ENCODE results near the gene ARCN1. TPM values are rescaled to one million over a fixed set of nuclear protein-coding genes. Genes with fewer than 3 reads are reported as not detected.
"Not testable (repeated sequence)": the region's sequence is repeated elsewhere in the genome, so short reads cannot be mapped to it uniquely, and the experiment has no call there.

Gene ARCN1
- total RNA-seq, 1 donor from 2014 or later: 91.3 TPM

- H3K36me3 Mint-ChIP-seq (ENCODE audit: low read depth): peaks cover 78% of the 10 kb centered on the region
- no peak for ATAC-seq (ENCODE audit: low read depth)
- H3K4me1 Mint-ChIP-seq: peaks cover 3% of the 10 kb centered on the region
- no peaks in the 10 kb centered on the region for H3K27me3 Mint-ChIP-seq
- intact Hi-C loops (cut with micrococcal nuclease): no loop called here
- CTCF ChIA-PET: interaction anchor here (1.3 kb wide), 1 partner anchor 9 kb away, joined by 3 read pairs; no protein-coding TSS in a partner anchor
- no peaks in the 10 kb centered on the region for H3K9me3 Mint-ChIP-seq
- POLR2A ChIA-PET: no interaction called here
- DNase-seq: no peak
- H3K27ac Mint-ChIP-seq: no peak overlapping the region
- TF ChIP-seq, protein P1, sequence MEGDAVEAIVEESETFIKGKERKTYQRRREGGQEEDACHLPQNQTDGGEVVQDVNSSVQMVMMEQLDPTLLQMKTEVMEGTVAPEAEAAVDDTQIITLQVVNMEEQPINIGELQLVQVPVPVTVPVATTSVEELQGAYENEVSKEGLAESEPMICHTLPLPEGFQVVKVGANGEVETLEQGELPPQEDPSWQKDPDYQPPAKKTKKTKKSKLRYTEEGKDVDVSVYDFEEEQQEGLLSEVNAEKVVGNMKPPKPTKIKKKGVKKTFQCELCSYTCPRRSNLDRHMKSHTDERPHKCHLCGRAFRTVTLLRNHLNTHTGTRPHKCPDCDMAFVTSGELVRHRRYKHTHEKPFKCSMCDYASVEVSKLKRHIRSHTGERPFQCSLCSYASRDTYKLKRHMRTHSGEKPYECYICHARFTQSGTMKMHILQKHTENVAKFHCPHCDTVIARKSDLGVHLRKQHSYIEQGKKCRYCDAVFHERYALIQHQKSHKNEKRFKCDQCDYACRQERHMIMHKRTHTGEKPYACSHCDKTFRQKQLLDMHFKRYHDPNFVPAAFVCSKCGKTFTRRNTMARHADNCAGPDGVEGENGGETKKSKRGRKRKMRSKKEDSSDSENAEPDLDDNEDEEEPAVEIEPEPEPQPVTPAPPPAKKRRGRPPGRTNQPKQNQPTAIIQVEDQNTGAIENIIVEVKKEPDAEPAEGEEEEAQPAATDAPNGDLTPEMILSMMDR (IDR thresholded peaks at IDR 0.05): no peak
- H3K4me3 Mint-ChIP-seq: no peak overlapping the region
Measured at GRCh38 chr11:118596224-118597146, 24.3 kb downstream of the ARCN1 start.

DNA sequence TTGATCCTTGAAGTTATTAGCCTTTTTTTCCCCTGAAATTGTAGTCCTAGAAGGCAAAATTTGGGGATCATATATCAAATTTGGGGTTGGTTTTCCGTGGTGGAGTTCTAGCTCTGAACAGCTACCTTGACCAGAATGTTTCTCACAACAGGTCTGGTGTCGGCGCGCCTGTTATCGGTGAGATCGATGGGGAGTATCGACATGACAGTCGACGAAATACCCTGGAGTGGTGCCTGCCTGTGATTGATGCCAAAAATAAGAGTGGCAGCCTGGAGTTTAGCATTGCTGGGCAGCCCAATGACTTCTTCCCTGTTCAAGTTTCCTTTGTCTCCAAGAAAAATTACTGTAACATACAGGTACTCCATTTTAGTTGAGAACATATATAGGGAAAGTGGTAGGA, 25.3 kb downstream of the ARCN1 start:
- ATAC-seq (ENCODE audit: low read depth) (no peak), DNase-seq (no peak)
- CTCF ChIA-PET: no interaction called here
- Mint-ChIP-seq H3K36me3 (ENCODE audit: low read depth) (peaks cover 82% of the 10 kb centered on the region), H3K27ac (no peak overlapping the region), H3K9me3 (no peaks in the 10 kb centered on the region), H3K27me3 (no peaks in the 10 kb centered on the region), H3K4me3 (no peak overlapping the region), H3K4me1 (peaks cover 3% of the 10 kb centered on the region)
- intact Hi-C loops (cut with micrococcal nuclease): no loop called here
- TF ChIP-seq, protein P1 (IDR thresholded peaks at IDR 0.05): no peak
- POLR2A ChIA-PET: no interaction called here

DNA sequence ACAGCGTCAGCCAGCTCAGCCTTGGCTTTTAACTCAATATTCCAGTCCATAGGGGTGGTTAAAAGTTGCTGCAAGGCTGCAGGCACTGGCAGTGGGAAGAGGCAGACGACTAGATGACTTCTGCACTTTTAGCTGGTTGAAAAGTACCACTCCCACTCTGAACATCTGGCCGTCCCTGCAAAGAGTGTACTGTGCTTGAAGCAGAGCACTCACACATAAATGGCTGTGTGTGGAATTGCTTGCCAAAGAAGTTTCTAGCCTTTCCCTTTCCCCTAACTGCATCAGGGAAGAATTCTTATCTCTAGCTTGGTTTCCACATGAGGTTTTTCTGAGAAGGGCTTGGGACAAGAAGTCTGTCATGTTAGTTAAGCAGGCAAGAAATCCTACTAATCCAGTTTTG, 30.1 kb downstream of the ARCN1 start:
- Mint-ChIP-seq H3K36me3 (ENCODE audit: low read depth) (peaks cover 49% of the 10 kb centered on the region), H3K4me3 (no peak overlapping the region), H3K9me3 (no peaks in the 10 kb centered on the region), H3K27me3 (no peaks in the 10 kb centered on the region), H3K27ac (no peak overlapping the region), H3K4me1 (peaks cover 4% of the 10 kb centered on the region)
- POLR2A ChIA-PET: interaction anchor here (0.6 kb wide), 1 partner anchor 671 kb away, joined by 4 read pairs; no protein-coding TSS in a partner anchor
- intact Hi-C loops (cut with micrococcal nuclease): no loop called here
- no peak for DNase-seq
- no peak for ATAC-seq (ENCODE audit: low read depth)
- CTCF ChIA-PET: interaction anchor here (1.0 kb wide), 1 partner anchor 10 kb away, joined by 3 read pairs; no protein-coding TSS in a partner anchor
- TF ChIP-seq, protein P1 (IDR thresholded peaks at IDR 0.05): no peak

DNA sequence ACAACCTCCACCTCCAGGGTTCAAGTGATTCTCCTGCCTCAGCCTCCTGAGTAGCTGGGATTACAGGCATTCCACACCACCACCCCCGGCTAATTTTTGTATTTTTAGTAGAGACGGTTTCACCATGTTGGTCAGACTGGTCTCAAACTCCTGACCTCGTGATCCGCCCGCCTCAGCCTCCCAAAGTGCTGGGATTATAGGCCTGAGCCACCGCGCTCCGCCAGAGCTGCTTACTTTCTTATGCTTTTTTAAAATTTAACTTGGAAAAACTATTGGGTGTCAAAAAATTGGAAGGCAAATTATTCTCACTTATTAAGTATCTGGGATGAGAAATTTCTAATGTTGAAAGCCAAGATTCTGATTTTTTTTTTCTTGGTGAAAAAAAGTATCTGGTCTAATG, 31.5 kb downstream of the ARCN1 start:
- POLR2A ChIA-PET; H3K9me3 Mint-ChIP-seq; H3K4me3 Mint-ChIP-seq; intact Hi-C loops (cut with micrococcal nuclease); CTCF ChIA-PET; H3K4me1 Mint-ChIP-seq; DNase-seq; ATAC-seq (ENCODE audit: low read depth); H3K27ac Mint-ChIP-seq; H3K27me3 Mint-ChIP-seq: not testable (repeated sequence)
- peaks cover 40% of the 10 kb centered on the region for H3K36me3 Mint-ChIP-seq (ENCODE audit: low read depth)

- H3K27ac Mint-ChIP-seq: no peak overlapping the region
- no peak for ATAC-seq (ENCODE audit: low read depth)
Measured at GRCh38 chr11:118604566-118604965, 32.4 kb downstream of the ARCN1 start.

More at GRCh38 chr11:118604566-118604965, 32.4 kb downstream of the ARCN1 start:
- TF ChIP-seq, protein P1 (IDR thresholded peaks at IDR 0.05): no peak
- intact Hi-C loops (cut with micrococcal nuclease): no loop called here
- Mint-ChIP-seq H3K36me3 (ENCODE audit: low read depth) (peaks cover 32% of the 10 kb centered on the region), H3K9me3 (no peaks in the 10 kb centered on the region), H3K4me1 (peaks cover 15% of the 10 kb centered on the region), H3K27me3 (peaks cover 7% of the 10 kb centered on the region), H3K4me3 (no peak overlapping the region)
- DNase-seq: no peak
- CTCF ChIA-PET: no interaction called here
- POLR2A ChIA-PET: interaction anchor here (0.8 kb wide), 1 partner anchor 32 kb away, joined by 7 read pairs; the partner anchor contains the start of gene ARCN1

All from activated B cell treated with CpG ODN at 0.5 μM for 24 hours (primary cell).